Measurements from ENCODE around the gene TMEM191B.
"Not testable (repeated sequence)": the region's sequence is repeated elsewhere in the genome, so short reads cannot be mapped to it uniquely, and the experiment has no call there.

TMEM191B gene

DNA sequence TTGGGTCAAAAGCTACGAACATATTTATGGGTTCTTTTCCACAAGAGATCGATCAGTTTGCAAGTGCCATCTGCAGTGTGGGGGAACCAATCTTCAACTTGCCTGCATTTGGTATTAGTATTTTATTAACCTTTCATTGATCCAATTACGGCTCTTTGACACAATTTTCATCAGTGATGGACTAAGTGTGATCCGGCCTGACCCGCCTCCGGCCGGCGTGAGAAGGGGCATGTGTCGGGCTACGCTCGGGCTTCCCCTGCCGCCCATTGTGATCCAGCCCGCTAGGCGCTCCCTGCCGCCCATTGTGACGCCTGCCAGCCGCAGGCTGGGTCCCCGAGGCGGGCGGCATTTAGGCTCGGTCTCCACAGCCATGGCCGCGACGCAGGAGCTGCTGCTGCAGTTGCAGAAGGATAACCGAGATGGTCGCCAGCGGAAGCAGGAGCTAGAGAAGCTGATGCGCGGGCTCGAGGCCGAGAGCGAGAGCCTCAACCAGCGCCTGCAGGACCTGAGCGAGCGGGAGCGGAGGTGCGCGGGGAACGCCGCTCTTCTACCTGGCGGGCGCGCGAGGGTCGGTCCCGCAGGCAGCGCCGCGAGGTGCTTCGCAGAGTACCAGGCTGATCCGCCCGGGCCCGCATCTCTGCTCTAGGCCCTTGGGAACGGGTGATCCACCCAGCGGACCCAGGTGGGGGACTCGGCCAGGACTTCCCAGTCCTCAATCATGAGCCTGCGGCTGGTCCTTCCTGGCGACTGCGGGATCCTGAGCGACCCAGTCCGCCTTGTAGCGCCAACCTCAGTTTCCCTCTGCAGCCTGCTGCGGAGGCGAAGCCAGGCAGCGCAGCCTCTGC is at the start of gene TMEM191B:
Gene TMEM191B (plus strand): TSS at position 51 of the 845 bp plus-strand sequence. CDS start 179 bp downstream, at position 230.
- not testable (repeated sequence) for DNase-seq

DNA sequence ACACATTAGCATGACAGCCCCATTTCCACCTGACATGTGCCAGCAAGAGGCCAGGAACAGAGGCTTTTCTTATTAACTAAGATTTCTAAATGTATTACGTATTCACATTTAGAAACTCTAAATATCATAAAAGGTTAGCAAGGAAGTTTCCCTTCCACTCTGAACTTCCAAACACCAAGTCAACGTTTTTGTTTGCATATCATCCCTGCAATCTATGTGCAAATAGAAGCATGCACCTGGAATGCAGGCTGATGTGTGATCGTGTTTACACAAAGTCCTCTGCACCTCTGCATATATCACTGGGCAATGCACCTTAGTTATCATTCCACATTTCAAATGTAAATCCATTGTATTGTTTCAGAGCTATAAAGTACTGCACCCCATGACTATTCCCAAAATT is 31.4 kb upstream of the TMEM191B start:
- not testable (repeated sequence) for DNase-seq

DNA sequence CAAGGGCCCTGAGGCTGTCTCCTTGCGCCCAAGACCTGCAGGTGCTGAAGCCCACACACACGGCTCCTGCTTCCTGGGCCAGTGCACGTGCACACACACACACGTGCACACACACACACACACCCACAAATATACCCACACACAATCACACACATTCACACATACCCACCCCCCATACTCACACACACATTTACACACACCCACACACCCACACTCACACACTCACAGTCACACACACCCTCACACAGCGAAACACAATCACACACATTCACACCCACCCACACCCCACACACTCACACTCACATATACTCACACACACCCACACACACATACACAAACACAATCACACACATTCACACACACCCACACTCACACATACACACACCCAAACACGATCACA is 16.3 kb upstream of the TMEM191B start:
- not testable (repeated sequence) for DNase-seq

- DNase-seq: not testable (repeated sequence)
These were observed 15.2 kb upstream of the TMEM191B start for GRCh38 chr22:18512378-18512777.

DNA sequence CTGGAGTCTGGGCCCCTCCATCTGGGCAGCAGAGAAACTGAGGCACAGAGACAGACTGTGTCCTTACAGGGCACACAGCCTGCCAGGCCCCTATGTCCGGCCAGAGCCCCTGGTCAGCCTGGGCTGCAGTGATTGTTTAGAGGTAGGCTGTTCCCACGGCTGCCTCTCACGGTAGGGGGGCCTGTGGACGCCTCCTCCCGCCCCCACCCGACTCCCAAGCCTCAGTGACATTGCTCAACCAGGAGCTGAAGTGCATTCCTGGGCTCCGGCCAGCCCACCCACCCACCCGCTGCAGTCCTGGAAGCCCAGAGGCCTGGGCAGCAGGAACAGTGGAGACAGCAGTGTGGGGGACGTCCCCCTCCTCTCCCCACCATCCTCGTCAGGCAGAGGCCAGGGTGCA is 14.1 kb upstream of the TMEM191B start:
- not testable (repeated sequence) for DNase-seq

DNA sequence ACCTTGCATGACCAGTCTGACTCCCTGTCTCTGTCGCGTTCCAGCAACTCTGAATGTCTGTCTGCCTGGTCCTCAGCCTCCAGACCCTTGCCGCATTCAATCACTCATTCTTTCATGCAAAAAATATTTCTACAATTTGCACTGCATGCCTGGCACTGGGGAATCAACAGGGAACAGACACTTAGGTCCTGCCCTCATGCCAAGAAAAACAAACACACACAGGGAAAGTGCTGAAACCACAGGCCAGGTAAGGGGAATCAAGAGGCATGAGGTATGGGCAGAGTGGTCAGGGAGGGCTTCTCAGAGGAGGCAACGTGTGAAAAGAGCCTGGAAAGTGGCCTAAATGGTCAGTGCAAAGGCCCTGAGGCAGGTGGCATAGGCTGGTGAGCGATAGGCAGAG is 9.5 kb upstream of the TMEM191B start, which contains the start of gene GGTLC3:
Gene GGTLC3 (minus strand): TSS at position 101 of the 400 bp plus-strand sequence. CDS start 264 bp downstream, outside the sequence.
- not testable (repeated sequence) for DNase-seq

DNA sequence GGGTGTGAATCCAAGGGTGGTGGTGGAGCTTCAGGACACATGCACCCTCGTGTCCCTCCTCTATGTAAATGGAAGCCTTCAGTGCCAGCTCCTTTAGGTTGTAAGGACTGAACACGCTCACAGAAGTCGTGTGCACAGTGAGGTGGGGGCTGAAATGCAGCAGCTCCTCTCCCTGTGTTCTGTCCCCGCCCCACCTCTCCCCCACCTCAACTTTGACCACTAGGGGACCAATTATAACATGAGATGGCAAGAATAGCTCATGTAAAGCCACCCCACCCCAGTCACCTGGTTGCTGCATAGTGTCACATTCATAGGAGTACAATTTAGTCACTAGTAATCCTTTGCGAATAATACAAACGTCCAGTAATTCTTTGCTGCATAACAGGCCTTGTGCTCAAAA is 4.8 kb upstream of the TMEM191B start:
- not testable (repeated sequence) for DNase-seq

DNA sequence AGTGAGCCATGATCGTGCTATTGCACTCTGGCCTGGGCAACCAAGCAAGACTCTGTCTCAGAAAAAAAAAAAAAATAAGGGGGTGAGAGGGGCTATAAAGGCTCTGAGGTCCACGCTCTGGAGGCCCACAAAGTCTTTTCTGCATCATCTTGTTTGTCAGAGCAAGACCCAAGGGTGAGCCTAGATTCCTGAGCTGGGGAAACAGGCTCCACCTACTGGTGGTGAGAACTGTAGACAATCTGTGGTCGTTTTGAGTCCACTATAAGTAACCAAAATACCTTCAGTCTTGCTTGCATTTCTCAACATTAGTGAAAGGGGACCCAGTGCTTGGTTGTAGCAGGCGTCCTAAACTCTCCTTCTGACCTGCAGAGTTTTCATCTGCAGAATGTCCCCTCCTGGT is 4.3 kb upstream of the TMEM191B start:
- DNase-seq: not testable (repeated sequence)

GRCh38 chr22:18528597-18529415 is 1.2 kb downstream of the TMEM191B start:
- not testable (repeated sequence) for DNase-seq

GRCh38 chr22:18529416-18530145 is 2.0 kb downstream of the TMEM191B start:
- DNase-seq: not testable (repeated sequence)

DNA sequence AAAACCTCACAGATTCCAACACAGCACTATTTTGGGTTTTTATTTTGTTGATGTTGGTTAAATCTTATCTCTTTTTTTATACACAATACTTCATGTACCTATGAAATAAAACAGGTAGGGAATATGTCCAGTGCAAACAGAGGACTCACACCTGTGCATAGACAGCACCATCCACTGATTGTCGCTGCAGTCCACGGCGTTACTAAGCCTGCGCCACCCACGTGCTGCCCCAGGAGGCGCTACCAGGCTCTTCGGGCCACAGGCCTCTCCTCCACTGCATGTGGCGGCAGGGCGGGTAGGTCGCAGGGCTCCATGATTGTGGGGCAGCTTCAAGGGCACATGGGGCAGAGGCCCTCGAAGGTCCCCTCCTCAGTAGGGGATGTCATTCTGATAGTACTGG is 6.0 kb downstream of the TMEM191B start:
- DNase-seq: not testable (repeated sequence)

- not testable (repeated sequence) for DNase-seq
These were observed 6.7 kb downstream of the TMEM191B start for GRCh38 chr22:18534315-18534714.

- not testable (repeated sequence) for DNase-seq
These were observed 12.4 kb downstream of the TMEM191B start for GRCh38 chr22:18539994-18540393.

DNA sequence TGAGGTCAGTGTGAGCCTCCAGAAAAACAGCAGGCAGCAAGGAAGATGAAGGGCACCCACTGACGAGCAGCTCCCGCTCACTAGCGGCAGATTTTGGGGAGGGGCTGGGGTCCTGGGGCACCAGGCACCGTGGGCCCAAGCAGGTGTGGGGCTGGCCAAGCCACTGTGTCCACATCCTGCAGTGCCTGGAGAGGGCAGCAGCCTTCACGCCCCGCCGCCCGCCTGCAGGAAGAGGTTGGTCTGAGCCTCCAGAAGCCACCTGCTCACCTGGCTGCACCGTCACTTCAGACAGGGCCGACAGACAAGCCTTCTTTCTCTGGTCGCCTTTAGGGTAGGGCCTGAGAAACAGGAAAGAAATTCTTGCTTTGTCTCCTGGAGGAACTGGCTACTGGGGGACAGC is 15.8 kb downstream of the TMEM191B start:
- not testable (repeated sequence) for DNase-seq

- not testable (repeated sequence) for DNase-seq
These were observed 17.0 kb downstream of the TMEM191B start for GRCh38 chr22:18544615-18545014.

- DNase-seq: not testable (repeated sequence)
These were observed 22.0 kb downstream of the TMEM191B start for GRCh38 chr22:18549458-18550179.

DNA sequence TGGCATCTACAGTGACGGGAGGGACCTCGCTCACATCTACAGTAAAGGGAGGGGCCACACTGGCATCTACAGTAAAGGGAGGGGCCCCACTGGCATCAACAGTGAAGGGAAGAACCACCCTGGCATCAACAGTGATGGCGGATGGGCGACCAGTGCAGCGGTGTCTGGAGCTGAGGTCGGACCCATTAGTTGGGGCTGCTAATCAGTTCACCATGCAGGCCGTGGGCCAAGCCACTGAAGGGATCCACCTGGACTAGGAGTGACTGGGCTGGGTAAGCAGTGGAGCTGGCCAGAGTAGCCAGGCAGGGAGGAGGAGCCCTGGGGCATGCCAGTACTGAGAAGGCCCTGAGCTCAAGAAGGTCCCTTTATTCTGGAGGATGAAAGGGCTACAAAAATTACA is 23.4 kb downstream of the TMEM191B start:
- not testable (repeated sequence) for DNase-seq

DNA sequence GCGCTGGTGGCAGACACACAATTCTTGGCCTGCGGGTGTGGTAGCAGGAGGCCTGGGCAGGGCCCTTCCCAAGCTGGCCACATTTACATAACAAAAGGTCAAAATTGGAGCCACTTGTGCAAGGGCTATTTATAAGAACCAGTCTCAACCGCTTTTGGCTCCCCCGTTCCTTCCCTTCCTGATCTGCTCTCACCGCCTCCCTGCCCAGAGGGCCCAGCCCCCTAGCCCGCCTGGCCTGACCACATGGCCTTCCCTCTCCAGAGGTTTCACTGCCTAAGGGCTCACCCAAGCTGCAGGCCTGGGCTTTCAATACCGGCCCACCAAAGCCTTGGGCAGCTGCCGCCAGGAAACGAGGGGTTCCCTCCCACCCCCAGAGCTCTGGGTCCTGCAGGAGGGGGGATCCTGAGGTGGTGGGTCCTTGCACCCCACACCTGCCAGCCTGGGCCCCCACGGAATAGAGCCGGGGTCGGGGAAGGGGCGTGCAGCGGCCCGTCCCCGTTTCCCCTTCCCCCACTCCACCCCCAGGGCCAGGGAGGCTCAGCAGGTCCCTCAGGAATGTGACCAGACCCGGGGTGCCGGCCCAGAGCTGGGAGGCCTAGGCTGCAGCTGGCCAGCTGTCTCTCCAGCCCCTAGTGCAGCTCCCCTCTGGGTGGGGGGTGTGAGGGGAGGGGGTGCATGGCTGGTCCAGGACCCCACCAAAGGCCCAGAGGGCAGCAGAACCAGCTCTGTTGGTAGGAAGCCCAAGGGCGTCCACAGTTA is 25.4 kb downstream of the TMEM191B start:
- DNase-seq: not testable (repeated sequence)

DNA sequence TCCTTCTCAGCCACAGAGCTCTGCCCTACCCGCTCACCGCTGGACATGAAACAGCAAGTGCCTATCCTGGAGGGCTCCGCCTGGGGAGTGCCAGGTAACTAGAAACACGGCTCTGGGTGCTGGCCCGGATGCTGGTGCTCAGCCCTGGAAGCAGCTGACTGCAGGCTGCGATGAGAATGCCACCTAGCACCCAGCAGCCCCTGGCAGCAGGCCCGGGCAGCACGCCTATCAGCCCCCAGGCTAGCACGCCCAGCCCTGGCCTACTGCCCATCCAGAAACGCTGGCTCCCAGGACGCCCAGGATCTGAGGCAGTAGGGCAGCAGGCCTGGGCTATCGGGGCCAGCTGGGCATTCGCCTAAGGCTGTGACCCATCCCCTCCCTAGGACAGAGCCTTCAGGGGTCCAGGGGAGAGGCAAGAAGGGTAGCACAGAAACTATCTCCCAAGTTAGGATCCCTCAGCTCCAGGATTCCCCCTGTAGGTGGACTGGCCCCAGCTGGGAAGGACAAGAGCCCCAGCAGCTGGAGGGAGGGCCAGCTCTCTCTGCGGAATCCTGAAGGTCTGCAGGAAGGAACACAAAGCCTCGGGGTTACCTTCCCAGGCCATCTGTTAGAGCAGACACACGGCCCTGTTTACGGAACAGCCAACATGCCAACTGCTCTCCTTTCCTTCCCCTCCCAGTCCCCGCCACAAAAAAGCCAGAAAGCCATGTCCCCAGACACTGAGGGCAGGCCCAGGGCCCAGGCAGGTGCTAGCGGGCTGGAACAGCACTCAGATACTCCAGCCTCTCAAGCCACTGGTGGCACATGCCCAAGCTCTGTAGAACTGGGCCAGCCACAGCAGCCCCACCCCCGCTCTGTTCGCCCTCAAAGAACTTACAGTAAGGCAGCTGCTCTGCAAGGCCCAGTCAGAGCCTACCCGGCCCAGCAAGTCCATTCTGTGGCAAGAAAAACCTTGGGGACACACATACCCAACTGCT is 27.0 kb downstream of the TMEM191B start:
- DNase-seq: not testable (repeated sequence)

- DNase-seq: not testable (repeated sequence)
These were observed 30.9 kb downstream of the TMEM191B start for GRCh38 chr22:18558516-18558915.
